Vagina (tissue), 2 donors: ENCODE results near the gene LRRIQ3.

Source experiments
- POLR2A ChIP-seq, 2 donors: fragments of 450-650 bp; IDR thresholded peaks; one replicate each; pipeline ENCODE4 v1.6.1; 2017; ENCODE audit warnings: antibody characterized with exemption in 2 of 2, mild to moderate bottlenecking in 2 of 2, moderate library complexity in 2 of 2
- POLR2AphosphoS5 ChIP-seq, 2 donors: sonication (generic); formaldehyde crosslinking; IDR thresholded peaks; one replicate each; pipeline ENCODE4 v1.9.0; 2017; ENCODE audit warnings: antibody characterized with exemption in 2 of 2, mild to moderate bottlenecking in 2 of 2, low read depth in 1 of 2; ENCODE audit not compliant: insufficient read depth in 1 of 2
- TF ChIP-seq, protein P1 (sequence below), 3 experiments: fragments of 450-650 bp in 2 of 3; fragments of 200-600 bp in 1 of 3; sonication (generic) in 1 of 3; IDR thresholded peaks; one replicate each; pipeline ENCODE4 v1.5.1; 2017 to 2019; ENCODE audit warnings: antibody characterized with exemption in 3 of 3, mild to moderate bottlenecking in 2 of 3, moderate library complexity in 2 of 3

DNA sequence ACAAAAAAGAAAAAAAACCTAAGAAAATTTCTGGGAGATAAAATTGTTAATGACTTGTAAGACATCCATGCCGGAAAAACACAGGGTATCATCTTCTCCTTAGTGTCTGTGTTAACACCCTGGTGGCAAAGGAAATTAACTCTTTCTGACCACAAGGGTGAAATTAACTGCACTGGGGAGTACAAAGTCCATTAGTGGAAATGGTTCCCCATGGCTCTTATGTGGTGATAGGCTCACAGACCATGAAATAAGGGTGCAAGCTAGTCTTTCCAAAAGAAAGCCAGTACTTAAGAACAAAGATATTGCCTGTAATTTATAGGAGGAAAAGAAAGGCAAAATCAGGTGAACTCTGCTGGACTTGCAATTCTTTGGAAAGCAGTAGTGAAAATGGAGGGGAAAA lies 185.4 kb downstream of the LRRIQ3 start:
- TF ChIP-seq, protein P1, sequence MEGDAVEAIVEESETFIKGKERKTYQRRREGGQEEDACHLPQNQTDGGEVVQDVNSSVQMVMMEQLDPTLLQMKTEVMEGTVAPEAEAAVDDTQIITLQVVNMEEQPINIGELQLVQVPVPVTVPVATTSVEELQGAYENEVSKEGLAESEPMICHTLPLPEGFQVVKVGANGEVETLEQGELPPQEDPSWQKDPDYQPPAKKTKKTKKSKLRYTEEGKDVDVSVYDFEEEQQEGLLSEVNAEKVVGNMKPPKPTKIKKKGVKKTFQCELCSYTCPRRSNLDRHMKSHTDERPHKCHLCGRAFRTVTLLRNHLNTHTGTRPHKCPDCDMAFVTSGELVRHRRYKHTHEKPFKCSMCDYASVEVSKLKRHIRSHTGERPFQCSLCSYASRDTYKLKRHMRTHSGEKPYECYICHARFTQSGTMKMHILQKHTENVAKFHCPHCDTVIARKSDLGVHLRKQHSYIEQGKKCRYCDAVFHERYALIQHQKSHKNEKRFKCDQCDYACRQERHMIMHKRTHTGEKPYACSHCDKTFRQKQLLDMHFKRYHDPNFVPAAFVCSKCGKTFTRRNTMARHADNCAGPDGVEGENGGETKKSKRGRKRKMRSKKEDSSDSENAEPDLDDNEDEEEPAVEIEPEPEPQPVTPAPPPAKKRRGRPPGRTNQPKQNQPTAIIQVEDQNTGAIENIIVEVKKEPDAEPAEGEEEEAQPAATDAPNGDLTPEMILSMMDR (IDR thresholded peaks at IDR 0.05): no peak
- no peak for TF ChIP-seq POLR2A (IDR thresholded peaks at IDR 0.05)
- no peak for TF ChIP-seq POLR2AphosphoS5 (IDR thresholded peaks at IDR 0.05; ENCODE audit: insufficient read depth in 1 of 2, low read depth in 1 of 2)
